H9 (cell line): ENCODE data around the gene NHLRC3. TPM values are rescaled to one million over a fixed set of nuclear protein-coding genes. Genes with fewer than 3 reads are reported as not detected.
A peak's percentile ranks its signal among the peaks of the same experiment; 100 is the strongest.

Experiments used
- DNase-seq: peaks from one replicate; pipeline ENCODE4 v3.0.0-alpha.2; 2017
- H2AFZ ChIP-seq: one replicate; pipeline ENCODE4 v1.6.1; 2013; ENCODE audit warnings: mild to moderate bottlenecking, low read length, control low read depth, moderate library complexity
- H2AK5ac ChIP-seq: 2 replicates; pipeline ENCODE4 v1.6.1; 2013; ENCODE audit warnings: low read length, control low read depth, mixed read lengths; ENCODE audit not compliant: insufficient read length
- H2BK120ac ChIP-seq: one replicate; pipeline ENCODE4 v1.6.1; 2013; ENCODE audit warnings: low read depth, mild to moderate bottlenecking, low read length, control low read depth, inconsistent platforms; ENCODE audit not compliant: poor library complexity, severe bottlenecking
- H2BK12ac ChIP-seq: 2 replicates; pipeline ENCODE4 v1.6.1; 2013; ENCODE audit warnings: low read length, control low read depth, mixed read lengths, low read depth; ENCODE audit not compliant: insufficient read length
- H2BK15ac ChIP-seq: 2 replicates; pipeline ENCODE4 v1.6.1; 2013; ENCODE audit warnings: low read depth, low read length, control low read depth
- H2BK20ac ChIP-seq: one replicate; pipeline ENCODE4 v1.6.1; 2013; ENCODE audit warnings: low read depth, mild to moderate bottlenecking, low read length, control low read depth, inconsistent platforms; ENCODE audit not compliant: poor library complexity, severe bottlenecking
- H2BK5ac ChIP-seq: 2 replicates; pipeline ENCODE4 v1.6.1; 2013; ENCODE audit warnings: low read length, control low read depth, mixed read lengths; ENCODE audit not compliant: insufficient read length
- H3K14ac ChIP-seq: 2 replicates; pipeline ENCODE4 v1.6.1; 2013; ENCODE audit warnings: low read length, control low read depth; ENCODE audit not compliant: insufficient read depth
- H3K18ac ChIP-seq: 2 replicates; pipeline ENCODE4 v1.6.1; 2013; ENCODE audit warnings: low read depth, mild to moderate bottlenecking, mixed read lengths, low read length, control low read depth; ENCODE audit not compliant: insufficient read length
- H3K23ac ChIP-seq: 2 replicates; pipeline ENCODE4 v1.6.1; 2013; ENCODE audit warnings: low read length, control low read depth, mixed read lengths, low read depth; ENCODE audit not compliant: insufficient read length
- H3K23me2 ChIP-seq: 2 replicates; pipeline ENCODE4 v1.6.1; 2013; ENCODE audit warnings: low read depth, mild to moderate bottlenecking, mixed read lengths, low read length, control low read depth; ENCODE audit not compliant: insufficient read length, poor library complexity, severe bottlenecking
- H3K27ac ChIP-seq: 2 replicates; pipeline ENCODE4 v1.5.1; 2013; ENCODE audit warnings: low read length, control low read depth, mixed read lengths, low read depth; ENCODE audit not compliant: insufficient read length
- H3K27me3 ChIP-seq: 2 replicates; pipeline ENCODE4 v1.6.1; 2013; ENCODE audit warnings: low read length, control low read depth, inconsistent platforms; ENCODE audit not compliant: insufficient read depth
- H3K4ac ChIP-seq: 2 replicates; pipeline ENCODE4 v1.6.1; 2013; ENCODE audit warnings: low read depth, mild to moderate bottlenecking, control low read depth, inconsistent platforms, low read length, moderate library complexity
- H3K4me1 ChIP-seq: 2 replicates; pipeline ENCODE4 v1.6.1; 2013; ENCODE audit warnings: low read length, control low read depth, inconsistent platforms; ENCODE audit not compliant: insufficient read depth
- H3K4me2 ChIP-seq: 2 replicates; pipeline ENCODE4 v1.6.1; 2013; ENCODE audit warnings: low read length, control low read depth, mixed read lengths; ENCODE audit not compliant: insufficient read length, insufficient read depth
- H3K56ac ChIP-seq: 2 replicates; pipeline ENCODE4 v1.6.1; 2013; ENCODE audit warnings: low read depth, mild to moderate bottlenecking, mixed read lengths, low read length, control low read depth; ENCODE audit not compliant: insufficient read length
- H3K79me1 ChIP-seq: 2 replicates; pipeline ENCODE4 v1.6.1; 2013; ENCODE audit warnings: low read depth, mild to moderate bottlenecking, moderate library complexity, low read length, control low read depth, inconsistent platforms; ENCODE audit not compliant: insufficient read depth, poor library complexity, severe bottlenecking
- H3K79me2 ChIP-seq: 2 replicates; pipeline ENCODE4 v1.6.1; 2013; ENCODE audit warnings: low read length, control low read depth, inconsistent platforms; ENCODE audit not compliant: insufficient read depth
- H3K9ac ChIP-seq: 2 replicates; pipeline ENCODE4 v1.6.1; 2013; ENCODE audit warnings: low read length, control low read depth, mixed read lengths; ENCODE audit not compliant: insufficient read length; ENCODE audit errors: extremely low read depth
- H3K9me3 ChIP-seq: one replicate; pipeline ENCODE4 v1.6.1; 2013; ENCODE audit warnings: low read depth, low read length, inconsistent platforms; ENCODE audit not compliant: control insufficient read depth
- H3T11ph ChIP-seq: one replicate; pipeline ENCODE4 v1.6.1; 2013; ENCODE audit warnings: mild to moderate bottlenecking, low read length, control low read depth, inconsistent platforms
- H4K20me1 ChIP-seq: one replicate; pipeline ENCODE4 v1.6.1; 2013; ENCODE audit not compliant: control insufficient read depth, insufficient read length, insufficient read depth
- H4K5ac ChIP-seq: 2 replicates; pipeline ENCODE4 v1.6.1; 2013; ENCODE audit warnings: low read depth, mild to moderate bottlenecking, mixed read lengths, low read length, control low read depth; ENCODE audit not compliant: insufficient read length
- H4K8ac ChIP-seq: replicated peaks from 2 replicates; pipeline ENCODE4 v1.6.1; 2013; ENCODE audit warnings: low read length, control low read depth, mixed read lengths, low read depth; ENCODE audit not compliant: insufficient read length
- H4K91ac ChIP-seq: 2 replicates; pipeline ENCODE4 v1.6.1; 2013; ENCODE audit warnings: low read depth, mild to moderate bottlenecking, moderate library complexity, mixed read lengths, low read length, control low read depth; ENCODE audit not compliant: insufficient read length
- H3K27ac Mint-ChIP-seq, 3 experiments: 2 replicates in 2 of 3; 3 replicates in 1 of 3; pipeline ENCODE4 v1.8.0; 2020 to 2021; ENCODE audit warnings: mixed read lengths in 3 of 3, mild to moderate bottlenecking in 1 of 3, moderate library complexity in 1 of 3
- H3K27me3 Mint-ChIP-seq: 2 replicates; pipeline ENCODE4 v1.8.0; 2021; ENCODE audit warnings: low read depth, mild to moderate bottlenecking, moderate library complexity, mixed read lengths
- H3K36me3 Mint-ChIP-seq, 3 experiments: 2 replicates in 2 of 3; 3 replicates in 1 of 3; pipeline ENCODE4 v1.8.0; 2020 to 2021; ENCODE audit warnings: low read depth in 3 of 3, mixed read lengths in 3 of 3; ENCODE audit not compliant: insufficient read depth in 1 of 3
- H3K4me1 Mint-ChIP-seq, 2 experiments: 2 replicates each; pipeline ENCODE4 v1.8.0; 2020; ENCODE audit warnings: mixed read lengths in 2 of 2
- H3K4me3 Mint-ChIP-seq, 2 experiments: 2 replicates in 1 of 2; 3 replicates in 1 of 2; pipeline ENCODE4 v1.8.0; 2020 to 2021; ENCODE audit warnings: mild to moderate bottlenecking in 2 of 2, mixed read lengths in 2 of 2, moderate library complexity in 1 of 2
- H3K9me3 Mint-ChIP-seq, 2 experiments: 2 replicates in 1 of 2; 3 replicates in 1 of 2; pipeline ENCODE4 v1.8.0; 2020; ENCODE audit warnings: mild to moderate bottlenecking in 2 of 2, mixed read lengths in 2 of 2, moderate library complexity in 1 of 2
- WGBS: extraction: QIAGEN DNeasy Blood & Tissue Kit; methylation state at CpG from one replicate; pipeline ENCODE4 v1.1.7; 2013; ENCODE audit warnings: missing lambda C conversion rate, low lambda C conversion rate, mixed read lengths; ENCODE audit not compliant: insufficient read length; ENCODE audit errors: extremely low coverage; 5-methylcytosine and 5-hydroxymethylcytosine counted together
- total RNA-seq: library from RNA; stranded (reverse); gene quantifications from 2 replicates; pipeline ENCODE4 v1.2.1, GENCODE V29; 2021
- TF ChIP-seq, protein P1 (sequence below): fragments of 200-600 bp; sonication (generic); conservative IDR thresholded peaks from 3 replicates; pipeline ENCODE4 v1.8.0; 2021; ENCODE audit warnings: antibody characterized with exemption, mild to moderate bottlenecking

The NHLRC3 gene
- total RNA-seq, 1 experiment from 2014 or later = 17.6 TPM

DNA sequence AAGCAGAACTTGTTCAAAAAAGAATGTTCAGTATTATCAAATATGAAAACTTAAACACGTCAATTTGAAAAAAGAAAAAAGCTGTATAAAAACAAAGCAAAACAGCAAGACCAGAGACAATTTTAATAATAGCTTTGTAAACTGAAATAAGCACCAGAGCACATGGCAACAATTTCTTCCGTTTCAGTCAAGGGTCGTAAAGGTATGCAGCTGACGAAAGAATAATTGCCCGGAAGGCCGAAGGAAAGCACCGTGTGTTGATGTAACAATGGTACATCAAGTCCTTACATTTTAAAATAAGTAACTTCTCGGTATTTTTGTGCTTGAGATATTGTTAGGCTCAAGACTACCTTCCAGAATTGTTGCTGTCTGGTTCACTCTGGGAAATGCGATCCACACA lies 2.0 kb upstream of the NHLRC3 start:
- H2AFZ ChIP-seq = no peak overlapping the region
- no peak overlapping the region for H3K4ac ChIP-seq
- no peak overlapping the region for H2BK20ac ChIP-seq
- Mint-ChIP-seq H3K27ac (peak overlapping the region in 1 of 3 experiments; percentile 22; a peak in 1 of 7 replicates), H3K4me3 (peak overlapping the region; percentile 90 to 93), H3K9me3 (no peaks in the 10 kb centered on the region), H3K27me3 (no peaks in the 10 kb centered on the region), H3K36me3 (peaks cover 4 to 14% (median 11%) of the 10 kb centered on the region in 3 experiments; a peak in 6 of 7 replicates), H3K4me1 (peaks cover 34 to 39% of the 10 kb centered on the region in 2 experiments)
- no peak overlapping the region for H3K56ac ChIP-seq
- no peak overlapping the region for H4K5ac ChIP-seq
- H3K79me1 ChIP-seq = peaks cover 3% of the 10 kb centered on the region
- H3K23me2 ChIP-seq = peaks cover 9% of the 10 kb centered on the region
- H3K27me3 ChIP-seq = no peaks in the 10 kb centered on the region
- H2BK120ac ChIP-seq = no peak overlapping the region
- H4K20me1 ChIP-seq = no peaks in the 10 kb centered on the region
- no peak for DNase-seq
- no peak overlapping the region for H2BK15ac ChIP-seq
- no peaks in the 10 kb centered on the region for H3K4me1 ChIP-seq
- H3K4me2 ChIP-seq = peak overlapping the region; percentile 95
- H4K8ac ChIP-seq = no peak overlapping the region
- TF ChIP-seq, protein P1, sequence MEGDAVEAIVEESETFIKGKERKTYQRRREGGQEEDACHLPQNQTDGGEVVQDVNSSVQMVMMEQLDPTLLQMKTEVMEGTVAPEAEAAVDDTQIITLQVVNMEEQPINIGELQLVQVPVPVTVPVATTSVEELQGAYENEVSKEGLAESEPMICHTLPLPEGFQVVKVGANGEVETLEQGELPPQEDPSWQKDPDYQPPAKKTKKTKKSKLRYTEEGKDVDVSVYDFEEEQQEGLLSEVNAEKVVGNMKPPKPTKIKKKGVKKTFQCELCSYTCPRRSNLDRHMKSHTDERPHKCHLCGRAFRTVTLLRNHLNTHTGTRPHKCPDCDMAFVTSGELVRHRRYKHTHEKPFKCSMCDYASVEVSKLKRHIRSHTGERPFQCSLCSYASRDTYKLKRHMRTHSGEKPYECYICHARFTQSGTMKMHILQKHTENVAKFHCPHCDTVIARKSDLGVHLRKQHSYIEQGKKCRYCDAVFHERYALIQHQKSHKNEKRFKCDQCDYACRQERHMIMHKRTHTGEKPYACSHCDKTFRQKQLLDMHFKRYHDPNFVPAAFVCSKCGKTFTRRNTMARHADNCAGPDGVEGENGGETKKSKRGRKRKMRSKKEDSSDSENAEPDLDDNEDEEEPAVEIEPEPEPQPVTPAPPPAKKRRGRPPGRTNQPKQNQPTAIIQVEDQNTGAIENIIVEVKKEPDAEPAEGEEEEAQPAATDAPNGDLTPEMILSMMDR = no peak
- no CpG with 5 or more reads among the region's 9 CpGs for WGBS
- H3K23ac ChIP-seq = no peak overlapping the region
- no peak overlapping the region for H2AK5ac ChIP-seq
- H3K27ac ChIP-seq = no peak overlapping the region
- no peak overlapping the region for H3K18ac ChIP-seq
- H3K14ac ChIP-seq = no peak overlapping the region
- H2BK12ac ChIP-seq = no peak overlapping the region
- no peak overlapping the region for H4K91ac ChIP-seq
- peak overlapping the region; percentile 94 for H3K9ac ChIP-seq
- H3K9me3 ChIP-seq = no peaks in the 10 kb centered on the region
- peaks cover 41% of the 10 kb centered on the region for H3K79me2 ChIP-seq
- H3T11ph ChIP-seq = no peak overlapping the region
- no peak overlapping the region for H2BK5ac ChIP-seq
